Osteoblast (primary cell): ENCODE measurements around the gene HYOU1. TPM values are rescaled to one million over a fixed set of nuclear protein-coding genes. Genes with fewer than 3 reads are reported as not detected.
"Not testable (repeated sequence)": the region's sequence is repeated elsewhere in the genome, so short reads cannot be mapped to it uniquely, and the experiment has no call there.

Experiments
- DNase-seq: peaks from one replicate; pipeline ENCODE4 v3.0.0; 2011; ENCODE audit warnings: low spot score, mixed read lengths; ENCODE audit not compliant: insufficient read length; ENCODE audit errors: missing footprints
- H2AFZ ChIP-seq: 2 replicates; pipeline ENCODE4 v1.6.0; 2011; ENCODE audit warnings: mild to moderate bottlenecking, low read length
- H3K27ac ChIP-seq: 2 replicates; pipeline ENCODE4 v1.5.1; 2011; ENCODE audit warnings: mild to moderate bottlenecking, low read depth, low read length, moderate library complexity
- H3K27me3 ChIP-seq: 2 replicates; pipeline ENCODE4 v1.6.0; 2012; ENCODE audit warnings: mild to moderate bottlenecking, control low read depth, inconsistent platforms, low read length, moderate library complexity; ENCODE audit not compliant: insufficient read depth
- H3K36me3 ChIP-seq: 2 replicates; pipeline ENCODE4 v1.5.1; 2011; ENCODE audit warnings: mild to moderate bottlenecking, low read length, control low read depth, moderate library complexity; ENCODE audit not compliant: insufficient read depth
- H3K4me1 ChIP-seq: 2 replicates; pipeline ENCODE4 v1.5.1; 2011; ENCODE audit warnings: mild to moderate bottlenecking, low read length, control low read depth, moderate library complexity; ENCODE audit not compliant: insufficient read depth
- H3K4me2 ChIP-seq: 2 replicates; pipeline ENCODE4 v1.6.0; 2011; ENCODE audit warnings: mild to moderate bottlenecking, low read length; ENCODE audit not compliant: insufficient read depth
- H3K4me3 ChIP-seq: fragments of 200-600 bp; sonication (generic); 3 replicates; pipeline ENCODE4 v1.5.1; 2012; ENCODE audit warnings: mild to moderate bottlenecking, low read length, inconsistent platforms; ENCODE audit not compliant: insufficient read depth
- H3K79me2 ChIP-seq: 2 replicates; pipeline ENCODE4 v1.6.0; 2012; ENCODE audit warnings: mild to moderate bottlenecking, low read length, control low read depth, inconsistent platforms; ENCODE audit not compliant: insufficient read depth
- H3K9me3 ChIP-seq: 2 replicates; pipeline ENCODE4 v1.5.1; 2011; ENCODE audit warnings: low read depth, low read length, control low read depth
- H4K20me1 ChIP-seq: 2 replicates; pipeline ENCODE4 v1.6.0; 2012; ENCODE audit warnings: mild to moderate bottlenecking, low read length, control low read depth; ENCODE audit not compliant: insufficient read depth
- total RNA-seq: library from RNA; depleted of rRNA; stranded (reverse); fragments of >200 nt; gene quantifications from 2 replicates; pipeline ENCODE4 v1.2.3, GENCODE V29; 2012
- TF ChIP-seq, protein P1 (sequence below): IDR thresholded peaks from 2 replicates; pipeline ENCODE4 v1.5.1; 2011; ENCODE audit warnings: mild to moderate bottlenecking, low read depth, low read length, moderate library complexity; ENCODE audit errors: extremely low read depth

HYOU1 gene
- total RNA-seq, 1 donor = 117 TPM

DNA sequence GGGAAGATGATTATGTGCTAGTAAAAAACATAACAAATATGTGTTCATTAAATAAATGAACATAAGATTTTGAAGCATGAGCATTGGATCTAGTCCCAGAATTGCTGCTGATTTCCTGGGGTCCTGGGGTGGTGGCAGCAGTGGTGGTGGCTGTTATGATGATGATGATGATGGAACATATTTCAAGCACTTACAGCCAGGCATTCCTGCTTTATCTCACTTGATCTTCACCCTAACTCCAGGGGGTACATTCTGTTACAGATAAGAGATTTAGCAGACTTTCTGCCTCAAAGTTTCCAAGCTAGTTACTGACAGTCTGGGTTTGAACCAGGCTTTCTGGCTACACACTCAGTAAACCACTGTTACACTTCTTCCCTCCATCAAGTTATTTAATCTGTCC is 33.3 kb downstream of the HYOU1 start:
- Histone ChIP-seq H4K20me1 (peaks cover 17% of the 10 kb centered on the region), H3K27ac (no peak overlapping the region), H3K4me1 (peaks cover 8% of the 10 kb centered on the region), H3K27me3 (no peaks in the 10 kb centered on the region), H3K4me2 (no peak overlapping the region), H3K4me3 (no peak overlapping the region), H3K36me3 (peaks cover 38% of the 10 kb centered on the region), H2AFZ (no peak overlapping the region), H3K9me3 (no peaks in the 10 kb centered on the region), H3K79me2 (peaks cover 41% of the 10 kb centered on the region)
- TF ChIP-seq, protein P1, sequence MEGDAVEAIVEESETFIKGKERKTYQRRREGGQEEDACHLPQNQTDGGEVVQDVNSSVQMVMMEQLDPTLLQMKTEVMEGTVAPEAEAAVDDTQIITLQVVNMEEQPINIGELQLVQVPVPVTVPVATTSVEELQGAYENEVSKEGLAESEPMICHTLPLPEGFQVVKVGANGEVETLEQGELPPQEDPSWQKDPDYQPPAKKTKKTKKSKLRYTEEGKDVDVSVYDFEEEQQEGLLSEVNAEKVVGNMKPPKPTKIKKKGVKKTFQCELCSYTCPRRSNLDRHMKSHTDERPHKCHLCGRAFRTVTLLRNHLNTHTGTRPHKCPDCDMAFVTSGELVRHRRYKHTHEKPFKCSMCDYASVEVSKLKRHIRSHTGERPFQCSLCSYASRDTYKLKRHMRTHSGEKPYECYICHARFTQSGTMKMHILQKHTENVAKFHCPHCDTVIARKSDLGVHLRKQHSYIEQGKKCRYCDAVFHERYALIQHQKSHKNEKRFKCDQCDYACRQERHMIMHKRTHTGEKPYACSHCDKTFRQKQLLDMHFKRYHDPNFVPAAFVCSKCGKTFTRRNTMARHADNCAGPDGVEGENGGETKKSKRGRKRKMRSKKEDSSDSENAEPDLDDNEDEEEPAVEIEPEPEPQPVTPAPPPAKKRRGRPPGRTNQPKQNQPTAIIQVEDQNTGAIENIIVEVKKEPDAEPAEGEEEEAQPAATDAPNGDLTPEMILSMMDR = no peak
- no peak for DNase-seq

DNA sequence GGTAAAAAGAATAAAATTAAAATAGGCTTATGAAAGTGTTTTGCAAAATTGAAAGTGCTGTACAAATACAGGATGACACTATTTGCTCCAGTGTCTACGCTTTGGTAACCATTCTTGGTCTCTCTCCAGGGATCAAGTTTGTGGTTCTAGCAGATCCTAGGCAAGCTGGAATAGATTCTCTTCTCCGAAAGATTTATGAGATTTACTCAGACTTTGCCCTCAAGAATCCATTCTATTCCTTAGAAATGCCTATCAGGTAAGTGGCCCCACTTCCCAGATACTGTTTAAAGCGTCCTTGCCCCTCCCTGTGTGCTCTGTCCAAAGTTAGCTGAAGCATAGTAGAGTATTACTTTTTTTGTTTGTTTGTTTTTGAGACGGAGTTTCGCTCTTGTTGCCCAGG is 35.4 kb downstream of the HYOU1 start:
- TF ChIP-seq, protein P1 = no peak
- peaks cover 17% of the 10 kb centered on the region for H4K20me1 ChIP-seq
- peaks cover 39% of the 10 kb centered on the region for H3K36me3 ChIP-seq
- no peak overlapping the region for H3K4me2 ChIP-seq
- H3K27ac ChIP-seq = no peak overlapping the region
- H3K79me2 ChIP-seq = peaks cover 57% of the 10 kb centered on the region
- no peak overlapping the region for H3K4me3 ChIP-seq
- H3K4me1 ChIP-seq = peaks cover 15% of the 10 kb centered on the region
- H3K27me3 ChIP-seq = no peaks in the 10 kb centered on the region
- no peak overlapping the region for H2AFZ ChIP-seq
- DNase-seq = no peak
- no peaks in the 10 kb centered on the region for H3K9me3 ChIP-seq

DNA sequence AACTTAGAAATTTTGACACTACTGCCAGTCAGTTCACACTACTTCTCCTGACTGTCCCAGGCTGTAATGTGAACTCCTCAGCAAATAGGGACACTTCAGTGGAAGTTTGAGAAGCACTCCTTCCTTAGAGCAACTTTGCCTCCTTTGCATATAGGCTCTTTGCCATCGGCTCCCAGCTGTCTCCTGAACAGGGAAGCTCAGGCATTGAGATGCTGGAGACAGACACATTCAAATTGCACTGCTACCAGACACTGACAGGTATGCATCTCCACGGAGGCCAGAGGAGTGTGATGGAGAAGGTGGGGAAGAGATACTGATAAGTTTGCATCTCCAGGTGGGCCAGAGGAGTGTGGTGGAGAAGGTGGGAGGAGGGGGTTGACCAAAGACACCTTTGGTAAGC is 37.0 kb downstream of the HYOU1 start:
- Histone ChIP-seq H3K79me2 (peaks cover 70% of the 10 kb centered on the region), H3K36me3 (peaks cover 51% of the 10 kb centered on the region), H3K4me2 (peak overlapping the region; percentile 89), H3K27me3 (no peaks in the 10 kb centered on the region), H4K20me1 (peaks cover 17% of the 10 kb centered on the region), H3K4me1 (peaks cover 21% of the 10 kb centered on the region), H3K9me3 (no peaks in the 10 kb centered on the region), H3K4me3 (peak overlapping the region; percentile 99), H2AFZ (no peak overlapping the region), H3K27ac (no peak overlapping the region)
- DNase-seq = no peak
- TF ChIP-seq, protein P1 = no peak

DNA sequence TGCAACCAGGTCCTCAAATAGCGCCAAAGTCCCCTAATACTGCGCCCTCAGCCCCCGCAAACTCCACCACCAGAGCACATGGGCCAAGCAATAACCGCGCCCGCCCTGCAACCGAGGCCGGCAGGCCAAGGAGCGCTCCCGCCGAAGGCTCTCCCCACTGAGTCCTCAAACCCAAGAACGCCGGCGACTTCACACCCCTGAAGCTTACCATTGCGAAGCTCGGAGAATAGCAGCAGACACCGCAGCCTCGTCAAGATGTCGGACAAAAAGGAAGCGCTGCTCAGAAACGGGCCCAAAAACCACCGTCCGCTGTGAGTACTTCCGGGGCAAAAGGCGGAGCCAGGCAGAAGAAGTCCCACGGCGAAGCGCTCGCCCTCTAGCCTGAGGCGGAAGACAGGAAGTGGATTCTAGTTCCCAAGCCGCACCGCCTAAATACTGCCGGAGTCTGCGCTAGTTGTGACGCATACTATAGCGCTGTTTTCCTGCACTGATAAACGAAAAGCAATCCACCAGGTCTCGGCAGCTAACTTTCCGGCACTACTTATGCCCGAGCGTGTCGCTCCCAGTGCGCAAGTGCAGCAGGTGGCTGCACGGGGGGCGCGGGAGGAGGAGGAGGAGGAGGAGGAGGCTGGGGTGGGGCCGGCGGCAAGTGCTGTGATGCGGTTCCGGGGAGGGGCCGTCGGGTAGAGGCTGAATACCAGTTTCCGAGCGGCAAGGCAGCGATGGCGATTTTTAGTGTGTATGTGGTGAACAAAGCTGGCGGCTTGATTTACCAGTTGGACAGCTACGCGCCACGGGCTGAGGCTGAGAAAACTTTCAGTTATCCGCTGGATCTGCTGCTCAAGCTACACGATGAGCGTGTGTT is 38.7 kb downstream of the HYOU1 start, which contains the start of the genes RPS25 and TRAPPC4:
Gene RPS25, minus strand, starts transcription at position 270 of the 865 bp plus-strand sequence. Its CDS starts 59 bp downstream, at position 211.
Gene TRAPPC4, plus strand, starts transcription at position 693 of the 865 bp plus-strand sequence. Its CDS starts 30 bp downstream, at position 723.
- peak; percentile 95 for DNase-seq
- Histone ChIP-seq H3K4me2 (peak within 1 kb of the TSS; percentile 89), H3K27ac (peak within 1 kb of the TSS; percentile 87), H3K4me3 (peak within 1 kb of the TSS; percentile 99), H3K4me1 (peaks cover 21% of the 10 kb centered on the region), H3K79me2 (peaks cover 69% of the 10 kb centered on the region), H2AFZ (peak within 1 kb of the TSS; percentile 99), H3K27me3 (no peaks in the 10 kb centered on the region), H3K9me3 (no peaks in the 10 kb centered on the region), H3K36me3 (peaks cover 54% of the 10 kb centered on the region), H4K20me1 (peaks cover 13% of the 10 kb centered on the region)
- TF ChIP-seq, protein P1 = no peak

DNA sequence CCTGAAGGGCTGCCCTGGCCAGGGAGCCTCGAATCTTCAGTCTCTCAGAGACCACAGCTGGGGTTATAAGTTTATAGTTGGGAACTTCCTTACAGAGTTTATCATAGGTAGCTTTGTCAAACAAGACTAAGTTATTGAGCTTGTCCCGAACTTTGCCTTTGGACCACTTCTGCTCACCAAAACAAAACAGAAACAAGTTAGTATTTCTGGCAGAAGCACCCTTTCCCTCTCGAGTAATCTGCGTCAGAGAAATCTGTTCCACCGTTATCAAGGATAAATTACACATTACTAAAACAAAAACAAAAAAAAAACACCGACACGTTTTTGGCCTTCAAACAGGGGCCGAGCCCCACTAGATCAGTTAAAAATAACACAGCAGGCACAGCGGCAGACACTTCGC is 39.6 kb downstream of the HYOU1 start:
- Histone ChIP-seq H3K36me3 (peaks cover 52% of the 10 kb centered on the region), H3K4me3 (peak overlapping the region; percentile 99), H4K20me1 (peaks cover 13% of the 10 kb centered on the region), H3K4me2 (peak overlapping the region; percentile 89), H2AFZ (peak overlapping the region; percentile 99), H3K4me1 (peaks cover 21% of the 10 kb centered on the region), H3K79me2 (peaks cover 64% of the 10 kb centered on the region), H3K27ac (peak overlapping the region; percentile 87)
- H3K9me3 ChIP-seq, DNase-seq, H3K27me3 ChIP-seq: not testable (repeated sequence)
